ENCODE measurements around the gene SVOP.
A peak's percentile ranks its signal among the peaks of the same experiment; 100 is the strongest.

Gene SVOP

GRCh38 chr12:108972358-108972757 is 48.5 kb downstream of the SVOP start:
- DNase-seq: no peak

- no peak for DNase-seq
Observed at GRCh38 chr12:108969622-108970021, 51.2 kb downstream of the SVOP start.

GRCh38 chr12:108967869-108968540 is 52.9 kb downstream of the SVOP start:
- no peak for DNase-seq

GRCh38 chr12:108966378-108967151 is 54.3 kb downstream of the SVOP start:
- DNase-seq: peak; percentile 29

- no peak for DNase-seq
Observed at GRCh38 chr12:108965886-108966285, 55.0 kb downstream of the SVOP start.

GRCh38 chr12:108964371-108965352 is 56.2 kb downstream of the SVOP start:
- DNase-seq: peak; percentile 24

- DNase-seq: no peak
Observed at GRCh38 chr12:108962256-108962655, 58.6 kb downstream of the SVOP start.

GRCh38 chr12:108959748-108960655 is 60.9 kb downstream of the SVOP start:
- no peak for DNase-seq

- DNase-seq: peak; percentile 22
Observed at GRCh38 chr12:108955225-108955835, 65.5 kb downstream of the SVOP start.

GRCh38 chr12:108950991-108951739 is 69.7 kb downstream of the SVOP start:
- DNase-seq: peak; percentile 73

- no peak for DNase-seq
Observed at GRCh38 chr12:108949976-108950375, 70.9 kb downstream of the SVOP start.

- DNase-seq: no peak
Observed at GRCh38 chr12:108948367-108948766, 72.5 kb downstream of the SVOP start.

GRCh38 chr12:108947097-108947496 is 73.8 kb downstream of the SVOP start:
- no peak for DNase-seq

- no peak for DNase-seq
Observed at GRCh38 chr12:108940138-108940537, 80.7 kb downstream of the SVOP start.

- no peak for DNase-seq
Observed at GRCh38 chr12:108939594-108939993, 81.3 kb downstream of the SVOP start.

GRCh38 chr12:108938247-108938924 is 82.5 kb downstream of the SVOP start:
- DNase-seq: no peak

- DNase-seq: no peak
Observed at GRCh38 chr12:108935159-108935763, 85.6 kb downstream of the SVOP start.

- DNase-seq: no peak
Observed at GRCh38 chr12:108933949-108934348, 86.9 kb downstream of the SVOP start.

- DNase-seq: no peak
Observed at GRCh38 chr12:108930756-108931155, 90.1 kb downstream of the SVOP start.

- no peak for DNase-seq
Observed at GRCh38 chr12:108930155-108930554, 90.7 kb downstream of the SVOP start.

All from right hindlimb (tissue), 1 donor.